HEK293T (cell line): ENCODE data around the gene PSMC4.
"Not testable (repeated sequence)": the region's sequence is repeated elsewhere in the genome, so short reads cannot be mapped to it uniquely, and the experiment has no call there.

Experiments
- BHLHE40 ChIP-seq: fragments of 450-650 bp; IDR thresholded peaks from 2 replicates; pipeline ENCODE4 v1.6.1; 2016; ENCODE audit warnings: mild to moderate bottlenecking, moderate library complexity, borderline replicate concordance
- ELF4 ChIP-seq: fragments of 450-650 bp; IDR thresholded peaks from 2 replicates; pipeline ENCODE4 v1.6.1; 2017; ENCODE audit warnings: antibody characterized with exemption
- FOXK2 ChIP-seq: fragments of 450-650 bp; IDR thresholded peaks from 2 replicates; pipeline ENCODE4 v1.6.1; 2016; ENCODE audit warnings: mild to moderate bottlenecking
- FOXM1 ChIP-seq: fragments of 450-650 bp; IDR thresholded peaks from 2 replicates; pipeline ENCODE4 v1.6.1; 2017; ENCODE audit warnings: mild to moderate bottlenecking, borderline replicate concordance
- HDGF ChIP-seq: fragments of 450-650 bp; IDR thresholded peaks from 2 replicates; pipeline ENCODE4 v1.6.1; 2017; ENCODE audit warnings: antibody characterized with exemption, borderline replicate concordance
- L3MBTL2 ChIP-seq: fragments of 450-650 bp; conservative IDR thresholded peaks from 2 replicates; pipeline ENCODE4 v1.6.1; 2016; ENCODE audit warnings: mild to moderate bottlenecking
- LEF1 ChIP-seq: fragments of 450-650 bp; IDR thresholded peaks from 2 replicates; pipeline ENCODE4 v1.6.1; 2017; ENCODE audit warnings: mild to moderate bottlenecking, borderline replicate concordance
- SP1 ChIP-seq: fragments of 450-650 bp; IDR thresholded peaks from 2 replicates; pipeline ENCODE4 v1.6.1; 2017
- SUZ12 ChIP-seq: fragments of 450-650 bp; IDR thresholded peaks from 2 replicates; pipeline ENCODE4 v1.6.1; 2016; ENCODE audit warnings: mild to moderate bottlenecking

- TF ChIP-seq HDGF, SUZ12, FOXM1, BHLHE40, SP1, ELF4, L3MBTL2, LEF1, FOXK2: not testable (repeated sequence)
These were observed 11.6 kb upstream of the PSMC4 start for GRCh38 chr19:39959407-39959806.
